Heart left ventricle (tissue), 16 donors: ENCODE measurements around the gene STAMBP. TPM values are rescaled to one million over a fixed set of nuclear protein-coding genes. Genes with fewer than 3 reads are reported as not detected.

Experiments
- ATAC-seq, 4 donors: fragments of 200-7000 bp; cut with Tn5 transposase; one replicate each; pipeline ENCODE4 v1.9.1; 2020 to 2022; ENCODE audit warnings: moderate library complexity in 4 of 4, mild to moderate bottlenecking in 3 of 4, moderate number of reproducible peaks in 1 of 4
- DNase-seq, 5 donors: peaks; one replicate each; pipeline ENCODE4 v3.0.0-alpha.2; 2020
- H3K27ac ChIP-seq, 12 donors: fragments of 200-600 bp; sonication (generic) in 4 of 12; one replicate each; pipeline versions ENCODE4 v1.5.0 to v1.8.0; 2016 to 2022; ENCODE audit warnings: mild to moderate bottlenecking in 2 of 12
- H3K27me3 ChIP-seq, 9 donors: fragments of 200-600 bp; sonication (generic) in 2 of 9; one replicate each; pipeline versions ENCODE4 v1.5.1 to v1.8.0; 2016 to 2022; ENCODE audit warnings: mild to moderate bottlenecking in 3 of 9
- H3K36me3 ChIP-seq, 9 donors: fragments of 200-600 bp; sonication (generic) in 2 of 9; one replicate each; pipeline versions ENCODE4 v1.5.0 to v1.8.0; 2018 to 2022; ENCODE audit warnings: mild to moderate bottlenecking in 2 of 9
- H3K4me1 ChIP-seq, 12 donors: fragments of 200-600 bp; sonication (generic) in 4 of 12; one replicate each; pipeline versions ENCODE4 v1.5.0 to v1.8.0; 2016 to 2022; ENCODE audit warnings: mild to moderate bottlenecking in 3 of 12
- H3K4me3 ChIP-seq, 12 donors: fragments of 200-600 bp; sonication (generic) in 4 of 12; one replicate each; pipeline versions ENCODE4 v1.5.0 to v1.8.0; 2017 to 2022; ENCODE audit warnings: mild to moderate bottlenecking in 9 of 12, moderate library complexity in 4 of 12
- H3K9me3 ChIP-seq, 12 donors: fragments of 200-600 bp; sonication (generic) in 4 of 12; one replicate each; pipeline versions ENCODE4 v1.5.0 to v1.8.0; 2016 to 2022; ENCODE audit warnings: mild to moderate bottlenecking in 1 of 12
- POLR2A ChIP-seq, 2 donors: fragments of 450-650 bp; IDR thresholded peaks; one replicate each; pipeline ENCODE4 v1.6.1; 2017; ENCODE audit warnings: antibody characterized with exemption in 2 of 2, mild to moderate bottlenecking in 2 of 2, moderate library complexity in 2 of 2
- WGBS, 4 donors: extraction: QIAGEN DNeasy Blood & Tissue Kit in 2 of 4; methylation state at CpG; one replicate each; pipeline versions ENCODE4 v1.1.5 to v1.1.7; 2013 to 2018; 5-methylcytosine and 5-hydroxymethylcytosine counted together
- intact Hi-C, 10 donors: fragments of 100-400 bp; cut with DNase I; formaldehyde crosslinking; loops; one replicate each; pipeline versions ENCODE4 v1.11.1 to v1.14.2; 2022
- polyA plus RNA-seq, 2 donors: library from polyadenylated mRNA; stranded (reverse); fragments of 200-250 nt; gene quantifications; one replicate each; pipeline ENCODE4 v1.2.3, GENCODE V29; 2013
- total RNA-seq, 9 donors: library from RNA; depleted of rRNA in 2 of 9; stranded (reverse); fragments of >200 nt in 2 of 9; fragmentation: NEBNext Ultra II Directional in 3 of 9; extraction: Animal tissue kit (Norgen Biotek cat#: 25700) in 3 of 9; gene quantifications; one replicate each; pipeline versions ENCODE4 v1.1.0 to v1.2.4, GENCODE V29; 2016 to 2023
- TF ChIP-seq, protein P1 (sequence below), 12 donors: fragments of 200-600 bp; sonication (generic) in 4 of 12; IDR thresholded peaks; one replicate each; pipeline versions ENCODE4 v1.5.0 to v1.8.0; 2018 to 2022; ENCODE audit warnings: antibody characterized with exemption in 12 of 12, mild to moderate bottlenecking in 5 of 12
- donor health status: ischemic (EF 13 %, LVEDD 7.1; RV severe dilation, severe dysfunction).
- donor health status: healthy with polysubstance abuse.
- donor health status: DM: no; HTN: yes; CAD: no.
- donor health status: DM: no; HTN: no; CAD: no.
- donor health status: ischemic (EF 25% LVEDD 6.9; RV normal size, moderate dysfunction).
- donor health status: ischemic (EF 25% LVEDD 5.7; RV mildly dilated, moderate dysfunction).
- donor health status: healthy.
- donor health status: DM: yes; HTN: yes; CAD: no.
- donor health status: ischemic (EF 35%, LVEDD 5.7; RV mildly dilated, moderate dysfunction).
- donor health status: nonischemic (EF 11% LVEDD 7.7; RV severe dilation, severe dysfunction).
- donor health status: DM: yes; HTN: yes; CAD: no.
- donor health status: PGD.
- donor health status: ischemic (EF 29% LVEDD 5.4; RV normal size, mild dysfunction).
- donor health status: nonischemic (EF 23%, LVEDD 6.1; RV moderate dilation, normal function).

The STAMBP gene
- total and polyA plus RNA-seq, 11 donors, result 13.2 to 38.0 (median 33.0) TPM

DNA sequence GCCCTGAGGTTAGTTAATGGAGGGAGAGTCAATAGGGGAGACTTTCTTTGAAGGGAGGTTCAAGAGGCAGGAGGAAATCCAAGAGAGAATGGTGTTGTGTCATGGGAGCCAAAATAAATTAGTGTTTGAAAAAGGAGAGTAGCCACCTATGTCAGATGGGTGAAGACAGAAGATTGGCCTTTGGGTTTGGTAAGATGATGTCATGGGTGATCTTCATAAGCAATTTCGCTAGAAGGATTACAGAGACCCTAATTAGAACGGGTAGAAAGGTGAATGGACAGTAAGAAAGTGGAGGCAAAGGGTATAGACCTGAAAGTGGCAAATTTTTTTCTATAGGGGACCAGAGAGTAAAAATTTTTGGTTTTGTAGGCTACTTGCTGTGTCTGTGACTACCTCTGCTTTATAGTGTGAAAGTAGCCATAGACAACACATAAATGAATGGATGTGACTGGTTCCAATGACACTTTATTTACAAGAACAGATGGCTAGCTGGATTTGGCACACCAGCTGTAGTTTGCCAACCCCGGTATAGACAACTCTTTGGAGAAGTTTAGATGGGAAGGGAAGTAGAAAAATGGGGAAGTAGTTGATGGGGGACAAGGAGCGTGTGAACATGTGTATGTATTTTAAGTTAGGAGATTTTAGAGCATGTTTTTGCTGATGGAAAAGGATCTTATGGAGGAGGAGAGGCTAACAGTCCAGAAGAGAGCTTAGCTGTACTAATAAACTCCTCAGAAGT, 9.3 kb downstream of the STAMBP start:
- H3K9me3 ChIP-seq, result no peaks in the 10 kb centered on the region
- DNase-seq (no peak), ATAC-seq (peak in 1 of 4 donors; percentile 32)
- WGBS, 4 donors, result 89 to 91% (median 91%) methylated on average over 4 of the region's 4 CpGs
- intact Hi-C loops, result loop anchor here in 1 of 10 donors (5.0 kb wide), 1 partner anchor 89 kb away; the partner anchor contains the start of gene DGUOK
- no peaks in the 10 kb centered on the region for H3K27me3 ChIP-seq
- peaks cover 0 to 19% (median 3%) of the 10 kb centered on the region in 12 donors for H3K4me1 ChIP-seq
- H3K4me3 ChIP-seq, result no peak overlapping the region
- H3K36me3 ChIP-seq, result peaks cover 0 to 66% (median 43%) of the 10 kb centered on the region in 9 donors
- peak overlapping the region in 2 of 12 donors; percentile 50 to 84 for H3K27ac ChIP-seq
- TF ChIP-seq, protein P1, sequence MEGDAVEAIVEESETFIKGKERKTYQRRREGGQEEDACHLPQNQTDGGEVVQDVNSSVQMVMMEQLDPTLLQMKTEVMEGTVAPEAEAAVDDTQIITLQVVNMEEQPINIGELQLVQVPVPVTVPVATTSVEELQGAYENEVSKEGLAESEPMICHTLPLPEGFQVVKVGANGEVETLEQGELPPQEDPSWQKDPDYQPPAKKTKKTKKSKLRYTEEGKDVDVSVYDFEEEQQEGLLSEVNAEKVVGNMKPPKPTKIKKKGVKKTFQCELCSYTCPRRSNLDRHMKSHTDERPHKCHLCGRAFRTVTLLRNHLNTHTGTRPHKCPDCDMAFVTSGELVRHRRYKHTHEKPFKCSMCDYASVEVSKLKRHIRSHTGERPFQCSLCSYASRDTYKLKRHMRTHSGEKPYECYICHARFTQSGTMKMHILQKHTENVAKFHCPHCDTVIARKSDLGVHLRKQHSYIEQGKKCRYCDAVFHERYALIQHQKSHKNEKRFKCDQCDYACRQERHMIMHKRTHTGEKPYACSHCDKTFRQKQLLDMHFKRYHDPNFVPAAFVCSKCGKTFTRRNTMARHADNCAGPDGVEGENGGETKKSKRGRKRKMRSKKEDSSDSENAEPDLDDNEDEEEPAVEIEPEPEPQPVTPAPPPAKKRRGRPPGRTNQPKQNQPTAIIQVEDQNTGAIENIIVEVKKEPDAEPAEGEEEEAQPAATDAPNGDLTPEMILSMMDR (IDR thresholded peaks at IDR 0.05), result no peak
- no peak for TF ChIP-seq POLR2A (IDR thresholded peaks at IDR 0.05)

DNA sequence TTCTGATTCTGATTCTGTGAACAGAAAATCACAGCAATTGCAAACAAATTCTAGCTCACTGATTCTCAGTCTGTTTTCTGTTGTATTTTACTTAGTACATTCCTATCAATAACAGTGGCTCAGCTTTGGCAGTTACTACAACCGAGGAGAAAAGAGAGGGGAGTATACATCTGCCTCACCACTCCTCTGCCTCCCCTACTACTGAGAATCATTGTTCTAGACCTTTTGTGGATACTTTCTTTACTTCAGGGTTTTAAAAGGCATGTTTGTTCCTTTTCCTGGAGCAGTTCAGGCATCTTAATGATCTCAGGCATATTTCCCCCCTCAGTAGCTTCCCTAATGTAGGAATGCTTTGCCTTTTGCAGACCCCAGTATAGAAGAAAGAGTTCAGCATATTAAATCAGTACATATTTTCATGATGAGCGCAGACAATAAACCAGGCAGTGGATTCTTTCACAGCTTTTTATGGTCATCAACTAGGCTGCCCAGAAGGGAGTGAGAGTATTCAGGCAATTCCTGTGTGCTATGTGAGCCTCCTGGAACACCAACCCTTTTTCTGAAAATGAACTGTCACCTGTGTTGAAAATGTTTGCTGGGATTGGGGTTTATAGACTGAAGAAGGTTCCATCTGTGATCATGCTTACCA, 10.3 kb downstream of the STAMBP start:
- no peak for DNase-seq
- Histone ChIP-seq H3K9me3 (no peaks in the 10 kb centered on the region), H3K4me3 (no peak overlapping the region), H3K36me3 (peaks cover 0 to 62% (median 37%) of the 10 kb centered on the region in 9 donors), H3K27ac (peak overlapping the region in 1 of 12 donors; percentile 84), H3K27me3 (no peaks in the 10 kb centered on the region), H3K4me1 (peaks cover 0 to 18% (median 3%) of the 10 kb centered on the region in 12 donors)
- TF ChIP-seq POLR2A (IDR thresholded peaks at IDR 0.05), result no peak
- TF ChIP-seq, protein P1 (IDR thresholded peaks at IDR 0.05), result no peak
- peak in 1 of 4 donors; percentile 39 for ATAC-seq
- intact Hi-C loops, result loop anchor here in 1 of 10 donors (5.0 kb wide), 1 partner anchor 88 kb away; the partner anchor contains the start of gene DGUOK
- WGBS, 4 donors, result 58 to 70% (median 60%) methylated on average over 2 of the region's 2 CpGs

DNA sequence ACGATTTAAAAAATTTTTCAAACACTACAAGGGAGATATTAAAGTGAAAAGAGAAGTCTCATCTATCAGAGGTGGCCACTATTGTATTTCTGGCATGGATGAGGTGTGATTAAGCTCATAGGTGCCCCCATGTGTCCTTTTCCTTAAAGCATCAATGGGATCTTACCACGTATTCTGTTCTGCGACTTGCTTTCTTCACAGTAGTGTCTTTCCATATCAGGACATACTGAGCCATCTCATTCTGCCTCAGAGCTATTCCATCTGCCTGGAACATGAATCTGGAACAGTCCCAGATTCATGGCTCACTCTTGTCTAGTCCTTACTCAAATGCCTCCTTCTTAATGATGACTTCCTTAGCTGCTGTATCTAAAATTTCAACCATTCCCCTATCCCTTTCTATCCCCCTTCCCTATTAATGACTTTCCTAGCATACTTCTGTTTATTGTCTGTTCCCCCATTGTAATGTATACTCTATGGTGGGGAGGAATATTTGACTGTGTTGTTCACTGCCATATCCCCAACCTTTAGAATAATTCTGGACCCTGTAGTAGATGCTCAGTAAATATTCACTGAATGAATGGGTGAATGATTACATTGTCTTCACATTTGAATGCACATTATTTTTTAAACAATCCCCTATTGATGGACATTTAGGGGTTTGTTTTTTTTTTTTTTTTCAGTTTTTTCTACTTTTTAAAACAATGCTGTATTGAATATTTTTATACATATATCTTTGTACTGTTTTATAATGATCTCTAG, 11.1 kb downstream of the STAMBP start:
- peaks cover 0 to 18% (median 3%) of the 10 kb centered on the region in 12 donors for H3K4me1 ChIP-seq
- WGBS, 4 donors, result 64 to 81% (median 77%) methylated on average over 3 of the region's 3 CpGs
- ATAC-seq, result no peak
- TF ChIP-seq, protein P1 (IDR thresholded peaks at IDR 0.05), result no peak
- TF ChIP-seq POLR2A (IDR thresholded peaks at IDR 0.05), result no peak
- H3K9me3 ChIP-seq, result no peaks in the 10 kb centered on the region
- intact Hi-C loops, result loop anchor here in 1 of 10 donors (5.0 kb wide), 1 partner anchor 87 kb away; the partner anchor contains the start of gene DGUOK
- no peaks in the 10 kb centered on the region for H3K27me3 ChIP-seq
- peak overlapping the region in 1 of 12 donors; percentile 84 for H3K27ac ChIP-seq
- peaks cover 0 to 64% (median 38%) of the 10 kb centered on the region in 9 donors for H3K36me3 ChIP-seq
- no peak for DNase-seq
- H3K4me3 ChIP-seq, result no peak overlapping the region
